ENCODE data around the gene KCNIP4. TPM values are rescaled to one million over a fixed set of nuclear protein-coding genes. Genes with fewer than 3 reads are reported as not detected.

Gene KCNIP4
- total and polyA plus RNA-seq, 3 donors from 2014 or later, result 0.68 TPM; not detected in 2

DNA sequence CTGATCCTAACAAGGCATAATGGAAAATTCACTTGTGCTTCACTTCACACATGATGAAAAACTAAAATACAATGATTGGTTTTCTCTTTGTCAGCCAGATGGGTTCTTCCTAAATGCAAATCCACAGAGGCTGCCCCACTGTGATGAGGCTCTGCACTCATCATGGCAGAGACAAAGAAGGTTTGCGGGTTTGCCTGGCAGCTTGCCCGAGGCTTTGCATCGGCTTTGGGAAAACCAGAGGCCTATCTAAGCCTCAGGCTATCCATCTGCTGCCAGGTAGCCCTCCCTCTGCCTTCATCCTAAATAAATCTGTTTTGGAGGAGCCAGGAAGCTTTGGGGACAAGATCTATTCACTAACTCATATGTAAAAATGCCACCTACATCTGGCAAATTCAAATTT is 1004.1 kb downstream of the KCNIP4 start:
- H3K27me3 ChIP-seq, result no peaks in the 10 kb centered on the region
- H3K4me3 ChIP-seq, result no peak overlapping the region
- DNase-seq, result no peak
- H3K9me3 ChIP-seq, result no peaks in the 10 kb centered on the region
- H3K27ac ChIP-seq, result no peak overlapping the region
- 90 to 91% methylated on average over 3 of the region's 3 CpGs for WGBS, 2 donors
- H3K36me3 ChIP-seq (ENCODE audit: low read depth, missing control alignments), result no peaks in the 10 kb centered on the region
- TF ChIP-seq, protein P1, sequence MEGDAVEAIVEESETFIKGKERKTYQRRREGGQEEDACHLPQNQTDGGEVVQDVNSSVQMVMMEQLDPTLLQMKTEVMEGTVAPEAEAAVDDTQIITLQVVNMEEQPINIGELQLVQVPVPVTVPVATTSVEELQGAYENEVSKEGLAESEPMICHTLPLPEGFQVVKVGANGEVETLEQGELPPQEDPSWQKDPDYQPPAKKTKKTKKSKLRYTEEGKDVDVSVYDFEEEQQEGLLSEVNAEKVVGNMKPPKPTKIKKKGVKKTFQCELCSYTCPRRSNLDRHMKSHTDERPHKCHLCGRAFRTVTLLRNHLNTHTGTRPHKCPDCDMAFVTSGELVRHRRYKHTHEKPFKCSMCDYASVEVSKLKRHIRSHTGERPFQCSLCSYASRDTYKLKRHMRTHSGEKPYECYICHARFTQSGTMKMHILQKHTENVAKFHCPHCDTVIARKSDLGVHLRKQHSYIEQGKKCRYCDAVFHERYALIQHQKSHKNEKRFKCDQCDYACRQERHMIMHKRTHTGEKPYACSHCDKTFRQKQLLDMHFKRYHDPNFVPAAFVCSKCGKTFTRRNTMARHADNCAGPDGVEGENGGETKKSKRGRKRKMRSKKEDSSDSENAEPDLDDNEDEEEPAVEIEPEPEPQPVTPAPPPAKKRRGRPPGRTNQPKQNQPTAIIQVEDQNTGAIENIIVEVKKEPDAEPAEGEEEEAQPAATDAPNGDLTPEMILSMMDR (IDR thresholded peaks at IDR 0.05), result no peak
- TF ChIP-seq POLR2A (IDR thresholded peaks at IDR 0.05), result no peak
- intact Hi-C loops (cut with DNase I; ENCODE audit: low total_unique reads), result no loop called here
- H3K4me1 ChIP-seq, result no peaks in the 10 kb centered on the region

DNA sequence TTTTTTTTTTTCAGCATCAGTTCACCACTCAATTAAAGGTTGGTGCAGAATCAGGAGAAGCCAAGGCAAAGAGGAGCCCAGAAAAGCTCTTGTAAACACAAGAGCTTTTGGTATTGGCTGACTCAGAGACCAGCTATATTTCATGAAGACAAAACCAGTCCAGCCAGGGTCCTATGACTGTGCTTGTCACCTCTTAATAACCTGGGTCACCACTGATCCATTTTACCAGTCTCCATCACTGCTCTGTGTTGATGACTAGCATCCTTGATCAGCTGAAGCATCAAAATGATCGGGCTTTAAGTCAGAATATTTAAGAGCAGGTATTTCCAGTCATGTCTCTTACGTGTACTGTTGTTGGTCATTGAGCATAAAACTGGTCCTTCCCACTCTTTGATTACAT is 1010.4 kb downstream of the KCNIP4 start:
- intact Hi-C loops (cut with DNase I; ENCODE audit: low total_unique reads), result no loop called here
- DNase-seq, result no peak
- Histone ChIP-seq H3K9me3 (no peaks in the 10 kb centered on the region), H3K27me3 (no peaks in the 10 kb centered on the region), H3K36me3 (ENCODE audit: low read depth, missing control alignments) (no peaks in the 10 kb centered on the region), H3K4me1 (no peaks in the 10 kb centered on the region), H3K27ac (no peak overlapping the region), H3K4me3 (no peak overlapping the region)
- TF ChIP-seq, protein P1 (IDR thresholded peaks at IDR 0.05), result no peak
- TF ChIP-seq POLR2A (IDR thresholded peaks at IDR 0.05), result no peak
- 87 to 92% methylated on average over 2 of the region's 2 CpGs for WGBS, 2 donors

DNA sequence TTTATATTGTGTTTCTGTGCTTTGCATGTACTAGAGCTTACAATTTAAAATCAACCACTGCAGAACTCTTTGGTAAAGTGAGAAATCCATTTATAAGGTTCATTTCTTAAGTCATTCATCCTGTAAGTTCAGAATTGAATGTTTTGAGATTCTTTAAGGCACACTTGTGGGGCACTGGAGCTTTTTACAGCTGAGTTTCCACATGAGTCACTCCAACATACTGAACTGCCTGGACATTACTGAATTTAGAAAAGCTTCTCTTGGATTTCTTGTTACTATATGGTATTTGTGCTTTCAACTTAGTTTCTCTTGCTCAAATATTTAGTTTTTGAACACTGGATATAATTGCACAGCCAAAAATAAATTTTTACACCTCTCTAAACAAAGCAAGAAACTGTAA is 1022.0 kb downstream of the KCNIP4 start:
- H3K27ac ChIP-seq, result no peak overlapping the region
- no peaks in the 10 kb centered on the region for H3K9me3 ChIP-seq
- no peak overlapping the region for H3K4me3 ChIP-seq
- H3K4me1 ChIP-seq, result no peaks in the 10 kb centered on the region
- TF ChIP-seq, protein P1 (IDR thresholded peaks at IDR 0.05), result no peak
- TF ChIP-seq POLR2A (IDR thresholded peaks at IDR 0.05), result no peak
- no peaks in the 10 kb centered on the region for H3K27me3 ChIP-seq
- DNase-seq, result no peak
- no peaks in the 10 kb centered on the region for H3K36me3 ChIP-seq (ENCODE audit: low read depth, missing control alignments)
- intact Hi-C loops (cut with DNase I; ENCODE audit: low total_unique reads), result no loop called here

DNA sequence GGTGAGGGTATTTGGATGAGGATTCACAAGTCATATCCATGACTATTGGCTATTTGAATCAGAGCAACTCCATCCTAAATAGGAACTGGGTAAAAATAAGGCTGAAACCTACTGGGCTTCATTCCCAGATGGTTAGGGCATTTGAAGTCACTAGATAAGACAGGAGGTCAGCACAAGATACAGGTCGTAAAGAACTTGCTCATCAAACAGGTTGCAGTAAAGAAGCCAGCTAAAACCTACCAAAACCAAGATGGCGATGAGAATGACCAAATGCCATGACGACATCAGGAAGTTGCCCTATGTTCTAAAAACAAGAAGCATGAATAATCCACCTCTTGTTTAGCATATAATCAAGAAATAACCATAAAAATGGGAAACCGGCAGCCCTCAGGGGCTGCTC is 1023.4 kb downstream of the KCNIP4 start:
- no peak overlapping the region for H3K4me3 ChIP-seq
- no peaks in the 10 kb centered on the region for H3K4me1 ChIP-seq
- H3K27me3 ChIP-seq, result no peaks in the 10 kb centered on the region
- H3K36me3 ChIP-seq (ENCODE audit: low read depth, missing control alignments), result no peaks in the 10 kb centered on the region
- TF ChIP-seq POLR2A (IDR thresholded peaks at IDR 0.05), result no peak
- TF ChIP-seq, protein P1 (IDR thresholded peaks at IDR 0.05), result no peak
- H3K9me3 ChIP-seq, result no peaks in the 10 kb centered on the region
- H3K27ac ChIP-seq, result no peak overlapping the region
- DNase-seq, result no peak
- 77 to 83% methylated on average over 4 of the region's 4 CpGs for whole genome bisulfite sequencing, 2 donors
- intact Hi-C loops (cut with DNase I; ENCODE audit: low total_unique reads), result no loop called here

DNA sequence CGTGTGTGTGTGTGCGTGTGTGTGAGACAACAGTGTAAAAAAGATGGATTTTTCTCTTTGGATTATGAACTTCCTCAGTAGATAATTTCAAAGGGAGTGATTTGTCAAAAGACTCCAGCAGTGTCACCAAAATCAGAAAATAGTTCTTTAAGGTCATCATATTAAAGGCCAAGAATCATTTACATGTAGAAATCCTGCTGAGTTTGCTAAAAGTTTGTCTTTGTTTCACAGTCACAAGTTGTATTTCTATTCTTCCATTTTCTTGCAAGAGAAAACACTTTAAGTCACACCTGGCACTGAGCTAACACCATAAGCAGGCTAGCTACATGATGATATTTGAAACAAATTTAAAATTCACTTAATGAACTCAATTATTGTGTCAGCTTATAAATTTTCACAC is 1025.6 kb downstream of the KCNIP4 start:
- Histone ChIP-seq H3K4me1 (no peaks in the 10 kb centered on the region), H3K27me3 (no peaks in the 10 kb centered on the region), H3K4me3 (no peak overlapping the region), H3K9me3 (no peaks in the 10 kb centered on the region), H3K36me3 (ENCODE audit: low read depth, missing control alignments) (no peaks in the 10 kb centered on the region), H3K27ac (no peak overlapping the region)
- DNase-seq, result no peak
- TF ChIP-seq, protein P1 (IDR thresholded peaks at IDR 0.05), result no peak
- TF ChIP-seq POLR2A (IDR thresholded peaks at IDR 0.05), result no peak
- 90 to 93% methylated on average over 2 of the region's 2 CpGs for WGBS, 2 donors
- intact Hi-C loops (cut with DNase I; ENCODE audit: low total_unique reads), result no loop called here
